Endothelial cell of umbilical vein (primary cell): ENCODE data around the gene SREK1IP1.

ENCODE experiments used
- EZH2 ChIP-seq: IDR thresholded peaks from 2 replicates; pipeline ENCODE4 v1.6.1; 2012; ENCODE audit warnings: borderline replicate concordance, low read depth, mild to moderate bottlenecking, moderate library complexity, low read length, inconsistent platforms; ENCODE audit not compliant: severe bottlenecking
- FOS ChIP-seq: IDR thresholded peaks from 2 replicates; pipeline ENCODE4 v1.6.1; 2011; ENCODE audit warnings: mild to moderate bottlenecking, low read length, moderate library complexity, borderline replicate concordance; ENCODE audit not compliant: insufficient read depth
- JUN ChIP-seq: IDR thresholded peaks from 2 replicates; pipeline ENCODE4 v1.6.1; 2011; ENCODE audit warnings: borderline replicate concordance, low read depth; ENCODE audit not compliant: insufficient read length, insufficient read depth
- MYC ChIP-seq: IDR thresholded peaks from one replicate; pipeline ENCODE4 v1.6.1; 2011; ENCODE audit warnings: mild to moderate bottlenecking, low read depth, low read length
- POLR2A ChIP-seq: IDR thresholded peaks from 2 replicates; pipeline ENCODE4 v1.6.1; 2012; ENCODE audit warnings: low read depth, mild to moderate bottlenecking, control low read depth, low read length
- POLR2AphosphoS5 ChIP-seq: IDR thresholded peaks from 2 replicates; pipeline ENCODE4 v1.6.1; 2012; ENCODE audit warnings: low read depth, mild to moderate bottlenecking, control low read depth, low read length, moderate library complexity; ENCODE audit not compliant: insufficient read depth
- TF ChIP-seq, protein P1 (sequence below), 2 donors: IDR thresholded peaks; 1 replicate in 1 of 2; 2 replicates in 1 of 2; pipeline ENCODE4 v1.5.1; 2011; ENCODE audit warnings: low read length in 2 of 2, mild to moderate bottlenecking in 2 of 2, moderate library complexity in 2 of 2, control low read depth in 1 of 2, inconsistent platforms in 1 of 2, low read depth in 1 of 2; ENCODE audit not compliant: insufficient read depth in 1 of 2; ENCODE audit errors: extremely low read depth in 1 of 2
- TF ChIP-seq, protein P2 (sequence below): IDR thresholded peaks from 2 replicates; pipeline ENCODE4 v1.6.1; 2011; ENCODE audit not compliant: insufficient read depth, insufficient read length

DNA sequence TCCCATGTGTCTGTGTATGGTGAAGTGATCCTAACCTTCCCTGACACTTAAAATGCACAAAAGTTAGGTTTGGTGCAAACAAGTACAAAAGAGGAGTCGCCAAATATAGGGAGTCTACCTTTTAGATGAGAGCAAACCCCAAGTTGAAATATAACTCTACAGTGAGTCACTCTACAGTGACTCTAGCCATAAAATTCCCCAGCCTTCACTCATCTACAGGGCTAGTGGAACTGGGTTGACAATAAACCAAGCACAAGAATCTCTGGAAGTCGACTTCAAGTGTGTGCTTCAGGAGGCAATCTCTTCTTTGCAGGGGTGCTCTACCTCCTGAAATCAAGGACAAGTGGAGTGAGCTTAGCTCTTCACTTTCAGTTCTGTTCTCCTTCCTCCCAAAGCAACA, 74.9 kb downstream of the SREK1IP1 start:
- TF ChIP-seq POLR2A (no peak), POLR2AphosphoS5 (no peak), FOS (no peak), JUN (no peak), EZH2 (no peak), MYC (no peak)
- TF ChIP-seq, protein P1, sequence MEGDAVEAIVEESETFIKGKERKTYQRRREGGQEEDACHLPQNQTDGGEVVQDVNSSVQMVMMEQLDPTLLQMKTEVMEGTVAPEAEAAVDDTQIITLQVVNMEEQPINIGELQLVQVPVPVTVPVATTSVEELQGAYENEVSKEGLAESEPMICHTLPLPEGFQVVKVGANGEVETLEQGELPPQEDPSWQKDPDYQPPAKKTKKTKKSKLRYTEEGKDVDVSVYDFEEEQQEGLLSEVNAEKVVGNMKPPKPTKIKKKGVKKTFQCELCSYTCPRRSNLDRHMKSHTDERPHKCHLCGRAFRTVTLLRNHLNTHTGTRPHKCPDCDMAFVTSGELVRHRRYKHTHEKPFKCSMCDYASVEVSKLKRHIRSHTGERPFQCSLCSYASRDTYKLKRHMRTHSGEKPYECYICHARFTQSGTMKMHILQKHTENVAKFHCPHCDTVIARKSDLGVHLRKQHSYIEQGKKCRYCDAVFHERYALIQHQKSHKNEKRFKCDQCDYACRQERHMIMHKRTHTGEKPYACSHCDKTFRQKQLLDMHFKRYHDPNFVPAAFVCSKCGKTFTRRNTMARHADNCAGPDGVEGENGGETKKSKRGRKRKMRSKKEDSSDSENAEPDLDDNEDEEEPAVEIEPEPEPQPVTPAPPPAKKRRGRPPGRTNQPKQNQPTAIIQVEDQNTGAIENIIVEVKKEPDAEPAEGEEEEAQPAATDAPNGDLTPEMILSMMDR (IDR thresholded peaks at IDR 0.05; ENCODE audit: extremely low read depth in 1 of 2, insufficient read depth in 1 of 2, low read depth in 1 of 2, low read length in 2 of 2) = no peak
- TF ChIP-seq, protein P2, sequence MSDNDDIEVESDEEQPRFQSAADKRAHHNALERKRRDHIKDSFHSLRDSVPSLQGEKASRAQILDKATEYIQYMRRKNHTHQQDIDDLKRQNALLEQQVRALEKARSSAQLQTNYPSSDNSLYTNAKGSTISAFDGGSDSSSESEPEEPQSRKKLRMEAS = no peak
